ENCODE measurements around the gene ARHGAP44. TPM values are rescaled to one million over a fixed set of nuclear protein-coding genes. Genes with fewer than 3 reads are reported as not detected.

ARHGAP44 gene
- total and polyA plus RNA-seq, 2 of the 8 experiments (the other 6 are each of a cell fraction or from before 2014, with no cell fraction given): 6.2 to 22.2 TPM

- Histone ChIP-seq H3K56ac (replicated peaks; ENCODE audit: insufficient read length, low read depth, low read length) (no peak overlapping the region), H3K4me3 (ENCODE audit: extremely low read depth in 1 of 4, insufficient read depth in 2 of 4, low read depth in 3 of 4, low read length in 4 of 4) (no peak overlapping the region), H4K20me1 (replicated peaks in 1 of 2; ENCODE audit: control insufficient read depth in 1 of 2, insufficient read depth in 2 of 2, low read length in 2 of 2) (no peaks in the 10 kb centered on the region), H2BK120ac (replicated peaks; ENCODE audit: low read depth, low read length) (no peak overlapping the region), H3K23me2 (ENCODE audit: low read depth, low read length) (no peaks in the 10 kb centered on the region), H3K79me1 (ENCODE audit: low read depth, low read length) (peaks cover 9% of the 10 kb centered on the region), H2AK5ac (ENCODE audit: low read depth, low read length) (no peak overlapping the region), H3K36me3 (ENCODE audit: control insufficient read depth in 2 of 4, insufficient read depth in 4 of 4, low read length in 3 of 4) (no peaks in the 10 kb centered on the region), H4K8ac (ENCODE audit: extremely low read depth, insufficient read depth, low read length) (no peak overlapping the region), H3K27me3 (replicated peaks in 1 of 4; ENCODE audit: control insufficient read depth in 3 of 4, extremely low read depth in 1 of 4, insufficient read depth in 3 of 4, low read length in 3 of 4) (no peaks in the 10 kb centered on the region), H3K27ac (ENCODE audit: low read depth, low read length) (no peak overlapping the region), H3K4me1 (replicated peaks in 1 of 4; ENCODE audit: control insufficient read depth in 3 of 4, insufficient read depth in 4 of 4, low read length in 3 of 4) (no peaks in the 10 kb centered on the region), H3K18ac (ENCODE audit: extremely low read depth, low read length) (no peak overlapping the region), H3K9me3 (ENCODE audit: insufficient read depth in 2 of 2, low read depth in 1 of 2, low read length in 1 of 2) (no peaks in the 10 kb centered on the region), H3K23ac (ENCODE audit: insufficient read length) (no peak overlapping the region), H4K91ac (replicated peaks; ENCODE audit: insufficient read length, low read length) (no peak overlapping the region), H2AFZ (ENCODE audit: low read length) (no peak overlapping the region), H2BK12ac (ENCODE audit: low read depth, low read length) (no peak overlapping the region), H3K79me2 (ENCODE audit: control insufficient read depth in 1 of 2, insufficient read depth in 2 of 2, low read length in 2 of 2) (no peaks in the 10 kb centered on the region; a peak in 1 of 4 replicates), H2BK5ac (ENCODE audit: low read depth, low read length) (no peak overlapping the region), H3K4ac (replicated peaks; ENCODE audit: insufficient read length, low read depth, low read length) (no peak overlapping the region), H2BK20ac (ENCODE audit: low read length) (no peak overlapping the region), H4K5ac (ENCODE audit: insufficient read length, low read depth, low read length) (no peak overlapping the region), H3K9ac (replicated peaks in 1 of 4; ENCODE audit: extremely low read depth in 1 of 4, low read depth in 3 of 4, low read length in 3 of 4) (no peak overlapping the region), H3K4me2 (ENCODE audit: insufficient read depth in 1 of 2, low read depth in 2 of 2, low read length in 2 of 2) (no peak overlapping the region), H2BK15ac (ENCODE audit: low read length) (no peak overlapping the region), H3K14ac (ENCODE audit: insufficient read length) (no peak overlapping the region)
- 92% methylated on average over 2 of the region's 2 CpGs; no CpG with 5 or more reads in 1 of the 2 experiments for WGBS, 2 experiments (ENCODE audit: extremely low coverage in 1 of 2, insufficient coverage in 1 of 2, insufficient read length in 1 of 2, insufficient replicate concordance in 2 of 2, low coverage in 1 of 2, low lambda C conversion rate in 2 of 2, missing lambda C conversion rate in 1 of 2)
- TF ChIP-seq HDAC2 (IDR thresholded peaks at IDR 0.05; ENCODE audit: borderline replicate concordance in 1 of 2, low read depth in 2 of 2, low read length in 2 of 2): no peak
- POLR2A ChIA-PET (ENCODE audit: partially characterized antibody): no interaction called here
- DNase-seq (ENCODE audit: low read depth in 1 of 2, low spot score in 2 of 2): no peak
- FAIRE-seq: no peak
- CTCF ChIA-PET (ENCODE audit: partially characterized antibody): interaction anchor here (0.6 to 0.9 kb wide), 3 partner anchors 16 to 1841 kb away, joined by 3 to 4 read pairs (median 3); no protein-coding TSS in a partner anchor
Measured at GRCh38 chr17:12857592-12857991, 68.3 kb downstream of the ARHGAP44 start.

Data from H1 (cell line).